T-helper 22 cell (primary cell): ENCODE data around the gene MOB1A.
"Not testable (repeated sequence)": the region's sequence is repeated elsewhere in the genome, so short reads cannot be mapped to it uniquely, and the experiment has no call there.

ENCODE experiments used
- DNase-seq: peaks from one replicate; pipeline ENCODE4 v3.0.0-alpha.2; 2020; ENCODE audit warnings: low read depth

Gene MOB1A

GRCh38 chr2:74198461-74199274, 20.0 kb upstream of the MOB1A start, which contains the start of gene MTHFD2:
TSS of gene MTHFD2 (plus strand) at chr2:74198615. CDS start at chr2:74198642, 27 bp downstream.
- peak; percentile 81 for DNase-seq

GRCh38 chr2:74198023-74198460, 19.4 kb upstream of the MOB1A start:
- DNase-seq, result no peak

GRCh38 chr2:74197049-74197448, 18.4 kb upstream of the MOB1A start:
- DNase-seq, result no peak

GRCh38 chr2:74194799-74195198, 16.1 kb upstream of the MOB1A start:
- DNase-seq, result no peak

- no peak for DNase-seq
Observed at GRCh38 chr2:74191596-74192380, 13.1 kb upstream of the MOB1A start.

DNA sequence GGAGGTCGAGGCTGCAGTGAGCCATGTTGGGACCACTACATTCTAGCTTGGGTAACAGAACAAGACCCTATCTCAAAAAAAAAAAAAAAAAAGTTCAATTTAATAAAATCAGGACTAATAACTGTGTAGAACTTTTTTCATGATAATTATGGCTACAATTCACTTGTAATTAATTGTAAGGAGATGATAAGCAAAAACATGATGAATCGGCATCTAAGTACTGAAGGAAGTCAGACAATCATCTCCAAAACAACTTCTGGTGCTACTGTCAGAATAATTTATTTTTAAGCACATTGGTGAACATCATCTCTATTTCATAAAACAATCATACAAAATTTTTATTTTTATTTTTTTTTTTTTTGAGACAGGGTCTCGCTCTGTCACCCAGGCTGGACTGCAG, 10.0 kb upstream of the MOB1A start:
- DNase-seq, result no peak

DNA sequence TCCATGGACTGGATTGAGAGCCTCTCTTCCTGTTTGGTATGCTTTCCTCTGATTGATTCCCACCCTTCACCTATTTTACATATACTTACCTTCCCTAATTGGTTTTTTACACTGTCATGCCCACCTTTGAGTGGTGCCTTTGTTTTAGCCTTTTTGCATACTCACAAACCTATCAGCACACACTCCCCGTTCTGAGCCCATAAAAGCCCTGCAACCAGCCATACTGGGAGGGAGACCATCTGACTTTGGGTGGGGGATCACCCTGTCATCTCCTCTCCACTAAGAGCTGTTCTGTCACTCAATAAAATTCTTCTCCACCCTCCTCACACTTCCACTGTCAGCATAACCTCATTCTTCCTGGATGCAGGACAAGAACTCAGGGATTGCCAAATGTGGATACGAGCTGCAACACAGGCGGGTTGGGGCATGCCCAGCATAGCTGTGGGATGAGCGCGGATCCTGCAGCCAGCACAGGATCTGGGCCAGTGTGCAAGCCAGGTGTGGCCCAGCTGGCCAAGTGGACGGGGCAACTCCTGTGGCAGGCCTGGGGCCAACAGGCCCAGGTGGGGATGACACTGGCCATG, 9.4 kb upstream of the MOB1A start:
- no peak for DNase-seq

GRCh38 chr2:74186706-74187105, 8.0 kb upstream of the MOB1A start:
- not testable (repeated sequence) for DNase-seq

GRCh38 chr2:74186038-74186437, 7.4 kb upstream of the MOB1A start:
- no peak for DNase-seq

GRCh38 chr2:74183878-74184277, 5.2 kb upstream of the MOB1A start:
- no peak for DNase-seq

DNA sequence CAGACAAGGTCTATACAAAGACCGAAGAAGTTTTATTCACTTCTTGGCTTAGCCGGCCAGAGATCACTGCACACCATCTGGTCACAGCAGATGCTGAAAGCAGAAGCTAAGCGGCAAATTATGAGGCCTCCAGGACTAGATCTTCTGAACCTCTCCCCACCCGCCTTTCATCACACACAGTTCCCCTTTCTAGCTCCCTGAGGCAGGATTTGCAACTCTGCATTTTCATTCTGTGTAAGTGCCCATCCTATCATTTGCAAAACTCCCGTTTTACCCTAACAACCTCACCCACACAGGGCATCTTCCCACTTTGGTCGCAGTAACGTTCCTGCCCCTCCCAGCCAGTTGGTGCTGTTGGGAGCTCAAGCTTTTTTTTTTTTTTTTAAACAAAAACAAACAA, 3.1 kb upstream of the MOB1A start:
- no peak for DNase-seq

GRCh38 chr2:74179063-74179865, 585 bp upstream of the MOB1A start:
- no peak for DNase-seq

- no peak for DNase-seq
Observed at GRCh38 chr2:74177696-74178095, 983 bp downstream of the MOB1A start.

DNA sequence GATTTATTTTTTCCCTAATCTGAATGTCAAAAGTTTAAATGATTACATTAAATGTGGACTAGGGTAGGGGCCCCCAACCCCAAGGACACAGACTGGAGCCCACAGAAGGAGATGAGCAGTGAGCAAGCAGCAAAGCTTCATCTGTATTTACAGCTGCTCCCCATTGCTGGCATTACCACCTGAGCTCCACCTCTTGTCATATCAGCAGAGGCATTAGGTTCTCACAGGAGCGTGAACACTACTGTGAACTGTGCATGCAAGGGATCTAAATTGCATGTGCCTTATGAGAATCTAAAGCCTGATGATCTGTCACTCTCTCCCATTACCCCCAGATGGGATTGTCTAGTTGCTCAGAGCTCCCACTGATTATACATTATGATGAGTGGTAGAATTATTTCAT, 3.8 kb downstream of the MOB1A start:
- DNase-seq, result no peak

DNA sequence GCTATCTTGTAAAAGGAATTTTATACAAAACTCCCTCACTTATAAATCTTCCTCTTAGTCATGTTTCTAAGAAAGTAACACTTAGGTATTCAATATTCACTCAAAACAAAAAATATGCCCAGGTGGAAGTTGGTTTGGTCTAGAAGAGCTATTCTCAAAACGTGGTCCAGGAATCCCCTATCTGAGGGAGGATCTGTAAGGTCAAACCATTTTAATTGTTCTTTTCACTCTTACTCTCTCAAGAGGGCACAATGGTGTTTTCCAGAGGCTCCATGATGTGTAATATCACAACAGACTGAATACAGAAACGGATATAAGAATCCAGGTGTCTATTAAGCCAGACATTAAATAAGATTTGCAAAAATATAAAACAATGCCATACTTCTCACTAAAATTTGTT, 9.9 kb downstream of the MOB1A start:
- DNase-seq, result no peak

GRCh38 chr2:74164761-74165160, 13.9 kb downstream of the MOB1A start:
- no peak for DNase-seq

DNA sequence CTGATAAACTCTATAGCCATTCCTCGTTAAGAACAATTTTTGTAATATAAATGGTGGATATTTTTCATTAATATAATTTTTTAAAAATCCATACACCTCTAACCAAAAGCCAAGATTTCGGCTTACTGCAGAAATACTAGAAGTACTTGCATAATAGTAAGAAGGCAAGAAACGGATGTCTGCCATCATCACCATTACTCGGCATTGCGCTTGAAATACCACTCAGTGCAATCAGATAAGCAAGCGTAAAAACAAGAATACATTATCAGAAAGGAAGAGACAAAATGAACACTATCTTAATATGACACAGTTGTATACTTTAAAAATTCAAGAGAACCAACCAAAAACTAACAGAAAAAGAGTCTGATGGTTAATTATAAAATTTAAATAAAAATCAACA, 15.7 kb downstream of the MOB1A start:
- no peak for DNase-seq

GRCh38 chr2:74155830-74156229, 22.8 kb downstream of the MOB1A start:
- no peak for DNase-seq

DNA sequence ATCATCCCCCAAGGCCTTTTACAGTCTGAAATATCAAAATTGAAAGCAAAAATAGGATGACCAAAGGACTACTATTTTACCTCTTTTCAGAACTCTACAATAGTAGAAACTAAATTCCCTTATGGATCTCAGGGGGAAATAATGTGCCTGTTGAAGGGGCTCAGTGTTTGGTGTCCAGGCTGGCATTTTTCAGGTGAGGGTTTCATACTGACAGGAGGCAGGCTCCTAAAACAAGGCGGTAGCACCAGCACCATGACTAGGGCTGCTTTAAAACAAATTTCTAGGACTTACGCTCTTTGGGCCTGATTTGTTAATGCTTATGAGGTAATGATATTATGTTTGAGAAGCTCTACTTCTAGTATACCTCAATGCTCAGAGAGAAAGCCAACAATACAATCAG, 25.7 kb downstream of the MOB1A start:
- DNase-seq, result no peak

DNA sequence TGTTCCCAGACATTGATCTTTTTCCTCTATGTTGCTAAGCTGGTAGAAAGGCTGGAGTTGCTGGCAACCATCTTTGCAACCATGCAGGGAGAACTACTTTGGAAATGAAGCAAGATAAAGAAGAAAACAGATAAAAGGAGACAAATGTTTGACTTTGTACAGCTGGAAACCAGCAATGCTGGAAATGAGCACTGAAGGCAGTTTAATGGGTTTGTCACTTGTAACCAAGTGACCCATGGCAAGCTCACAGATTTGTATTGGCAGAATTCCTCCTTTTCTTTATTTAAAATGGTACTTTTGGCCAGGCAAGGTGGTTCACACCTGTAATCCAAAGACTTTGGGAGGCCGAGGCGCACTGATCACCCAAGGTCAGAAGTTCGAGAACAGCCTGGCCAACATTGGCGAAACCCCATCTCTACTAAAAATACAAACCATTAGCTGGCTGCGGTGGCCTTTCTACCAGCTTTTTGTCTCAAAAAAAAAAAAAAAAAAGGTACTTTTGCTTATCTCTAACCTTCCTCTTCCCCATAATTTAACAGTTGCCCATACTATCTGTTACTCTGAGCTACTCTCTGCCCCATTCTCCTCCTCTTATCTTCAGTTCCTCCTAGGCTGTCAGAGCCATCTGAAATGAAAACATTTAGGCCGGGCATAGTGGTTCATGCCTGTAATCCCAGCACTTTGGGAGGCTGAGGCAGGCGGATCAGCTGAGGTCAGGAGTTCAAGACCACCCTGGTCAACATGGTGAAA, 28.9 kb downstream of the MOB1A start:
- no peak for DNase-seq

- no peak for DNase-seq
Observed at GRCh38 chr2:74149247-74149525, 29.5 kb downstream of the MOB1A start.
